ENCODE data around the gene RAP1A. TPM values are rescaled to one million over a fixed set of nuclear protein-coding genes. Genes with fewer than 3 reads are reported as not detected.

RAP1A gene
- total RNA-seq, 6 experiments from 2014 or later = 75.7 to 82.9 (median 80.3) TPM

DNA sequence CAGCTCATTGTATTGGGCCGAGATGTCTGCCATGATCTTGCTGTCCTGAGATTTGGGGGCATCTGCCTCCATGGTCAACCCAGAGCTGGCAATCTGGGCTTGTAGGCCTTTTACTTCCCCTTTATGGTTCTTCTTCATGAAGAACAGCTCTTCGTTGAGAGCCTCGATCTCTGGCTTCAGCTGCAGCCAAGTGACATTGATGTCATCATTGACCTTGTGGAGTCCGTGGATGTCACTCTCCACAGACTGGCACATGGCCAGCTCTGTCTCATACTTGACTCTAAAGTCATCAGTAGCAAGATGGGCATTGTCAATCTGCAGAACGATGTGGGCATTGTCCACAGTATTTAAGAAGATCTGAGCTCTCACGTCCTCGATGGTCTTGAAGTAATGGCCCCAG, 29.2 kb downstream of the RAP1A start:
- no peak overlapping the region for H3K4me3 Mint-ChIP-seq
- no peaks in the 10 kb centered on the region for H3K9me3 Mint-ChIP-seq
- H3K36me3 Mint-ChIP-seq (ENCODE audit: low read depth) = peaks cover 10% of the 10 kb centered on the region
- no peak for DNase-seq
- TF ChIP-seq, protein P1, sequence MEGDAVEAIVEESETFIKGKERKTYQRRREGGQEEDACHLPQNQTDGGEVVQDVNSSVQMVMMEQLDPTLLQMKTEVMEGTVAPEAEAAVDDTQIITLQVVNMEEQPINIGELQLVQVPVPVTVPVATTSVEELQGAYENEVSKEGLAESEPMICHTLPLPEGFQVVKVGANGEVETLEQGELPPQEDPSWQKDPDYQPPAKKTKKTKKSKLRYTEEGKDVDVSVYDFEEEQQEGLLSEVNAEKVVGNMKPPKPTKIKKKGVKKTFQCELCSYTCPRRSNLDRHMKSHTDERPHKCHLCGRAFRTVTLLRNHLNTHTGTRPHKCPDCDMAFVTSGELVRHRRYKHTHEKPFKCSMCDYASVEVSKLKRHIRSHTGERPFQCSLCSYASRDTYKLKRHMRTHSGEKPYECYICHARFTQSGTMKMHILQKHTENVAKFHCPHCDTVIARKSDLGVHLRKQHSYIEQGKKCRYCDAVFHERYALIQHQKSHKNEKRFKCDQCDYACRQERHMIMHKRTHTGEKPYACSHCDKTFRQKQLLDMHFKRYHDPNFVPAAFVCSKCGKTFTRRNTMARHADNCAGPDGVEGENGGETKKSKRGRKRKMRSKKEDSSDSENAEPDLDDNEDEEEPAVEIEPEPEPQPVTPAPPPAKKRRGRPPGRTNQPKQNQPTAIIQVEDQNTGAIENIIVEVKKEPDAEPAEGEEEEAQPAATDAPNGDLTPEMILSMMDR (IDR thresholded peaks at IDR 0.05) = no peak
- peaks cover 24% of the 10 kb centered on the region for H3K4me1 Mint-ChIP-seq (ENCODE audit: low read depth)
- no peaks in the 10 kb centered on the region for H3K27me3 Mint-ChIP-seq (ENCODE audit: insufficient read depth)
- H3K27ac Mint-ChIP-seq = no peak overlapping the region

DNA sequence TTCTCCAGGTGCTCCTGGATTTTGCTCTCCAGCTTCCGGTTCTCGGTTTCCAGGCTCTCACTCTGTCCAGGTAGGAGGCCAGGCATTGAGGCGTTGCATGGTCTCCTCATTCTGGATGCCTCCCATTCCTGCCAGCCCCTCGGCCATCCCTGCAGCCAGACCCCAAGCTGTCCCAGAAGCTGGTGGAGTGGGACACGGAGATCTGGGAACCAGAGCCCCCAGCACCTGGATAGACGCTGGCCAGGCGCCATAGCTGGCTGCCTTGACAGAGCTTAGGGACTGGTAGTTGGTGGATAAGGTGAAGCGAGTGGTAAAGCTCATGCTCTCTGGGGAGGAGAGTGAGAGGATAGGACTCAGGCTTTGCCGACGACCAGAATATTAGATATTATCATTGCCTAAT, 29.6 kb downstream of the RAP1A start:
- TF ChIP-seq, protein P1 (IDR thresholded peaks at IDR 0.05) = no peak
- Mint-ChIP-seq H3K36me3 (ENCODE audit: low read depth) (peaks cover 10% of the 10 kb centered on the region), H3K4me1 (ENCODE audit: low read depth) (peaks cover 24% of the 10 kb centered on the region), H3K27ac (no peak overlapping the region), H3K4me3 (no peak overlapping the region), H3K9me3 (no peaks in the 10 kb centered on the region), H3K27me3 (ENCODE audit: insufficient read depth) (no peaks in the 10 kb centered on the region)
- DNase-seq = no peak

DNA sequence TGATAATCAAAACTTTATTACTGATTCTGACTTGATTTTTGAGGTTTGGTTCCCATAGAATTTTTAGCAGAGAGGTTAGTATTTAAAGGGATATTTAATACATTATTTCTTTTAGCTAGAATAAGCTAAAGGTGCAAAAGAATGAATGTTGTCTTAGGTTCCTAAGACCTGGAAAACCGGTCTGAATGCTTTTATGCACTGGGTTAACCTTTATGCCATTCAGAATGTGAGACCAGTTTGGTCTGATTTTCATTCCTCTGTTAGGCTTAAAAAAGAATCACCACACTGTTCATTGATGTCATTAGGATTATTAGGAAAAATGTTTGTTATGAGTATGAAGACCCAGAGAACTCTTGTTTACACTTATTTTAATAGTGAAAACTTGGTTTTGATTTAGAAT, 30.1 kb downstream of the RAP1A start:
- peaks cover 24% of the 10 kb centered on the region; the same call in 1 of the 2 replicates for H3K4me1 Mint-ChIP-seq (ENCODE audit: low read depth)
- no peaks in the 10 kb centered on the region for H3K9me3 Mint-ChIP-seq
- H3K4me3 Mint-ChIP-seq = no peak overlapping the region
- DNase-seq = no peak
- H3K27me3 Mint-ChIP-seq (ENCODE audit: insufficient read depth) = no peaks in the 10 kb centered on the region
- no peak overlapping the region for H3K27ac Mint-ChIP-seq
- TF ChIP-seq, protein P1 (IDR thresholded peaks at IDR 0.05) = no peak
- H3K36me3 Mint-ChIP-seq (ENCODE audit: low read depth) = peaks cover 10% of the 10 kb centered on the region

DNA sequence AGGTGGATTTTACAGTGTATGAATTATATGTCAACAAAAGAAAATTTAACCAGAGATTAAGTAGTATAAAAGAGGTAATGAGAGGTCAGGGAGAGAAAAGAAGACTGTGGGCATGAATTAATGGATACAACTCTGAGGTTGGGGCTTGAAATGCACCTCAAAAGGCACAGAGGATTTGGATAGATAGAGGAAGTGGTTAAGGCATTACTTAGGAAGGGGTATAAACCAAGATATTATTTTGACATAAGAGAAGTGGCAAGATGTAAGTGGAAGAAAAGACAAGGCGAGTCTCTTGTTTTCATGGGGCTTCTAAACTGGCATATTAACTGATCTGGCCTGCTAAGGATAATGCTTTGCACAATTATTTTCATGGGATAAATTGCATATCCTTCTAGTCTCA, 34.1 kb downstream of the RAP1A start:
- no peaks in the 10 kb centered on the region for H3K9me3 Mint-ChIP-seq
- TF ChIP-seq, protein P1 (IDR thresholded peaks at IDR 0.05) = no peak
- H3K4me3 Mint-ChIP-seq = no peak overlapping the region
- H3K36me3 Mint-ChIP-seq (ENCODE audit: low read depth) = peaks cover 4% of the 10 kb centered on the region
- no peak for DNase-seq
- H3K27ac Mint-ChIP-seq = no peak overlapping the region
- H3K4me1 Mint-ChIP-seq (ENCODE audit: low read depth) = peaks cover 16% of the 10 kb centered on the region
- no peaks in the 10 kb centered on the region for H3K27me3 Mint-ChIP-seq (ENCODE audit: insufficient read depth)

DNA sequence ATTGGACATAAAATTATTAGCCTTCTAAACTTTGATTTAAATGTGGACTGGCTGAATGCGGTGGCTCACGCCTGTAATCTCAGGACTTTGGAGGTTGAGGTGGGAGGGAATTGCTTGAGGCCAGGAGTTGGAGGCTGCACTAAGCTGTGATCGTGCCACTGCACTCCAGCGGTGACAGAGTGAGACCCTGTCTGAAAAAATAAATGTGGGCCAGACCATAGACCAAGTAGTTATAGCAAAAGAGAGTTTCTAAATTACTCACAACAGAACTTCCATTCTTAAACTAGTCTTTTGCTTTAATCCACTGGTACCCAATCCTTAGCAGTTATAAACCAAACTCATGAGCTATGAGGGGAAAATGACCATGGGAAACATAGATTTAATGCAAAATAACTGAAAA, 35.2 kb downstream of the RAP1A start:
- Mint-ChIP-seq H3K27me3 (ENCODE audit: insufficient read depth) (no peaks in the 10 kb centered on the region), H3K4me3 (no peak overlapping the region), H3K27ac (peak overlapping the region; percentile 19; the same call in 1 of the 2 replicates), H3K9me3 (no peaks in the 10 kb centered on the region), H3K36me3 (ENCODE audit: low read depth) (no peaks in the 10 kb centered on the region), H3K4me1 (ENCODE audit: low read depth) (peaks cover 12% of the 10 kb centered on the region)
- TF ChIP-seq, protein P1 (IDR thresholded peaks at IDR 0.05) = no peak
- DNase-seq = no peak
